ENCODE data around the gene IMPG2.
"Not testable (repeated sequence)": the region's sequence is repeated elsewhere in the genome, so short reads cannot be mapped to it uniquely, and the experiment has no call there.

The IMPG2 gene

DNA sequence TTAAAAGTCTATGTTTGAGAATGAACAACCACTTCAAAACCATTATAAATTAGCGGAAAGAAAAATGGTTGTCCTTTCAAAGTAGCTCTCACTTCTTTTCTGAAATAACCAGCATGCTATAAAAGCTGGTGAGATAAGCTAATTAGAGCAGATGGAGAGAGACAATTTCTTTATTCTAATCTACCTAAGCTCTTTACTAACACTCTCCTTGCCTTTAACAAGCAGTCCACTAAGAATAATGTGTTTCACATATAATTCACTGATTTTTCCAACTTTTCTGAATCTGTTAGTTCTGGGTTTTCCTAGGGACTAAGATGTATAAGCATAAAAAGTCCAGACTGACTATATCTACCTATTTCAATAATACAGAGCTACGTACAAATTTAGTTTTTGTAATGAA is at the start of gene IMPG2:
Gene IMPG2, minus strand, starts transcription at position 101 of the 400 bp plus-strand sequence. CDS start 203 bp downstream, outside the sequence.
- no peak for DNase-seq
- no peak within 1 kb of the TSS for H3K4me3 Mint-ChIP-seq
- H3K27me3 Mint-ChIP-seq = no peaks in the 10 kb centered on the region
- CTCF ChIA-PET = no interaction called here
- no peaks in the 10 kb centered on the region for H3K36me3 Mint-ChIP-seq
- no peaks in the 10 kb centered on the region for H3K4me1 Mint-ChIP-seq
- no peaks in the 10 kb centered on the region for H3K9me3 Mint-ChIP-seq
- H3K27ac Mint-ChIP-seq = no peak within 1 kb of the TSS

DNA sequence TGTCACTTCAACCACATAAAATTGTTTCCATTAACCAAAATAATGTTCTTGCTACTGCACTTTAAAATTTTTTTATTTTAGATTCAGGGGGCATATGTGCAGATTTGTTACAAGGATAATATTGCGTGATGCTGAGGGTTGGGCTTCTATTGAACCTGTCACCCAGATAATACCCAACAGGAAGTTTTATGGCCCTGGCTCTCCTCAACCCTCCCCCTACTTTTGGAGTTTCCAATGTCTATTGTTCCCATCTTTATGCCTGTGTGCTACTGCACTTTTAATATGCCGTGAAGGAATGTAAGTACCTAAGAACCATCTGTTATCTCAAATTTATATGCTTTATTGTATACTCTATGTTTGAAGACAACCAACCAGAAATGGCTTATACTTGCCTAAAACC is 42.0 kb upstream of the IMPG2 start:
- no peak for DNase-seq
- peaks cover 12% of the 10 kb centered on the region for H3K9me3 Mint-ChIP-seq
- H3K4me1 Mint-ChIP-seq = no peaks in the 10 kb centered on the region
- no peak overlapping the region for H3K27ac Mint-ChIP-seq
- H3K4me3 Mint-ChIP-seq = no peak overlapping the region
- peaks cover 63% of the 10 kb centered on the region for H3K36me3 Mint-ChIP-seq
- CTCF ChIA-PET = no interaction called here
- no peaks in the 10 kb centered on the region for H3K27me3 Mint-ChIP-seq

DNA sequence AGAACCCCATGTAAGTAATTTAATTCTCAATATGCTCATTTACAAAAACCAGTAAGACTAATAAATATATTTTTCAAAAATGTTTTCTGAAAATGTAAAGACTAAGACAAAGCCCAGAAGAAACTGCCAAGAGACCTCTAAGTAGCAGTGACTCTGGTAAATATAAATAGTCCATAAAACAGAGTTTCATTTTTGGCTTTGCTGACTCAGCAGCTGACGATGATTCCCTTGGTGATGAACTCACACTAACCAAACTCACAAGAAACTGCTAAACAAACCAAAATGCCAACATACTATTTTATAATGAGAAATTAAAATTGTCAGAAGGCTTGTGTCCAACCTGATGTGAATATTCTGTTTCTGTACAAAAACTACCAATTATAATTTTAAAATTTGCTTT is 31.5 kb upstream of the IMPG2 start:
- Mint-ChIP-seq H3K27me3 (no peaks in the 10 kb centered on the region), H3K27ac (no peak overlapping the region), H3K4me3 (no peak overlapping the region), H3K4me1 (no peaks in the 10 kb centered on the region), H3K9me3 (no peaks in the 10 kb centered on the region), H3K36me3 (peaks cover 22% of the 10 kb centered on the region)
- CTCF ChIA-PET = no interaction called here
- no peak for DNase-seq

DNA sequence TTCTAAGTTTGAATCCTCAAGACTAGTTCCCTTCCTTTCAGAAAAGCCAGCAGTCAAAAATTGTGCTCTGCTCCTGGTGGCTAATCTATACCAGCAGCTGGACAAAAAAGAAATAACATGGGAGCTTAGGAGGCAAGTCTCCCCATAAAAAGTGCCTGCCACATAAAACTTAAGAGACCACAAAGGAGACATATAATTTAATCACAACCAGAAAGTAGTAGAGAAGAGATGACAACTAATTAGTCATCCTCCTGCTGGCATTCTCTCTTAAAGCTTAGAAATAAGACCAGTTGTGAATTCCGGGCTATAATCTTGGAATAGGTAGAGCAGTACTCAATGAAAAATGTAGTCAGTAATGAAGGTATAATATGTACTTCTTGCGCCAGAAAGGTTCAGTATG is 20.2 kb upstream of the IMPG2 start:
- no peak for DNase-seq
- Mint-ChIP-seq H3K27ac (no peak overlapping the region), H3K4me1 (no peaks in the 10 kb centered on the region), H3K36me3 (peaks cover 39% of the 10 kb centered on the region), H3K9me3 (no peaks in the 10 kb centered on the region), H3K27me3 (no peaks in the 10 kb centered on the region), H3K4me3 (no peak overlapping the region)
- CTCF ChIA-PET = no interaction called here

DNA sequence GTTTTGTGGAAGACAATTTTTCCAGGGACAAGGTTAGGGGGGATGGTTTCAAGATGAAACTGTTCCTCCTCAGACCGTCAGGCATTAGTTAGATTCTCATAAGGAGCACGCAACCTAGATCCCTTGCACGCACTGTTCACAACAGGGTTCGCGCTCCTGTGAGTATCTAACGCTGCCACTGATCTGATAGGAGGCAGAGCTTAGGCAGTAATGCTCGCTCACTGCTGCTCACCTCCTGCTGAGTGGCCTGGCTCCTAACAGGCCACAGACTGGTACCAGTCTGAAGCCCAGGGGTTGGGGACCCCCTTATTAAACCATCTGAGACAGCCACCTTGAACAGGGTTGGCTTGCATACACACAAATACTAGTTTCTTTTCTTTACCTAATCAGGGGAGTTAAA is 13.5 kb upstream of the IMPG2 start:
- no peaks in the 10 kb centered on the region for H3K4me1 Mint-ChIP-seq
- no peak for DNase-seq
- H3K4me3 Mint-ChIP-seq = no peak overlapping the region
- H3K27me3 Mint-ChIP-seq = no peaks in the 10 kb centered on the region
- H3K36me3 Mint-ChIP-seq = peaks cover 24% of the 10 kb centered on the region
- no peaks in the 10 kb centered on the region for H3K9me3 Mint-ChIP-seq
- CTCF ChIA-PET = no interaction called here
- H3K27ac Mint-ChIP-seq = no peak overlapping the region

DNA sequence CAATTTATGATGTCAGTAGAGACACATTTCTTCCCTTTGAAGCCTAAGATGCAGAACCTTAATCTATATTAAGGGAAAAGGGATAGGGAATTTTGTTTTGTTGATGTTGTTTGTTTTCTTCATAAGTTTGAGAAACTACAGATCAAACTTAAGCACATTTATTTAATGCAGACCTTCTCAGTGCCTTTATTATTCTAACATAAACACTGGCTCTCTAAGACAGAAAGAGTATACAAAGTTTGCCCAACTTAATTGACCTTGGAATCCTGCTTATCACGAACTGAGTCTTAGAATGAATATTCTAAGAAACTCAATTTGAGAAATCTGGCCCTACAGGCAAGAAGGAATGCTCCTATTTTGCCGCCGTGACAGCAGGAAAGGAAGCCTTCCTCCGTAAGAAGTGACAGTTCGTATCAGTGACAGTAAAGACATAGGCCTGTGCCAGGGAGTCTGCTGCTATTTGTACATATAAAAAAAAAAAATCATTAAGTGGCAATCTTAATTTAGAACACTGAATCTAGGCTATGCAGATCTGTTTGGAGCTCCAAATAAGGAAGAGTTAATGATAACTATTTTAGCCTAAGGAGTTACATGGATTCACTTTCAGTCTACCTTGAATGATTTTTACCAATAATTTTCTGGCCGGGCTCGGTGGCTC is 8.8 kb upstream of the IMPG2 start:
- no peak for DNase-seq
- H3K27me3 Mint-ChIP-seq = no peaks in the 10 kb centered on the region
- H3K27ac Mint-ChIP-seq = no peak overlapping the region
- H3K4me3 Mint-ChIP-seq = no peak overlapping the region
- no peaks in the 10 kb centered on the region for H3K4me1 Mint-ChIP-seq
- H3K36me3 Mint-ChIP-seq = peaks cover 29% of the 10 kb centered on the region
- H3K9me3 Mint-ChIP-seq = no peaks in the 10 kb centered on the region
- CTCF ChIA-PET = no interaction called here

DNA sequence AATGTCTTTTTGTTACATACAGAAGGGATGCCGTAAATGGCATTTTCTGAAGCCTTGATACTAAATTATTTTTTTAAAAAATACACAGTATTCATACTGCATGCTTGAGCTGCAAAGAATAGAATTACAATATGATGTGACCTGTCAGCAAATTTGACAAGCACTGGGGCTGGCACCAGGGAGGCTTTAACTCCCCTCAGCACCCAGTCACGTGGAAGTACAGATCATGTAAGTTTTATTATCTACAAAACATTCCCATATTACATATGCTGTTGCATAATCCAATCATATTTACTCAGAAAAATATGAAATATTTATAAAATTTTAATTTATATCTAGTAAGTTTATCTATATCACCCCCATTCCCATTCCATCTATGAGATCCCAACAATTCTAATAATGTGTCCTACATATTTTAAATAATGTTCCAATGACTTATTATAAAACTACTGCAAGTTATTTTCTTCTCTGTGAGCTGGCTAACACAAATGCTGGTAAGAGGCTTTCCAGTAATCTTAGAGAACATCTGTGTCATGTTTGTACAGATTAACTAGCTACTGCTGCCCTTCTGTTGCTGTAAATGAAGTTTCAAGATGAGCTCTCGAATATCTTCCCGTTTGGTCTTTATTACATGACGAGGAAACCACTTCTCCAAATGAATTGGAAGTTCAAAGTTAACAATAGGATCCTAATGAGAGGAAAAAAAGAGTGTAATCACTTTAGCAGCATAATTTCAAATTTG is 5.2 kb upstream of the IMPG2 start:
- CTCF ChIA-PET = no interaction called here
- DNase-seq = no peak
- H3K36me3 Mint-ChIP-seq = peaks cover 25% of the 10 kb centered on the region
- H3K4me1 Mint-ChIP-seq = no peaks in the 10 kb centered on the region
- H3K27ac Mint-ChIP-seq = no peak overlapping the region
- no peak overlapping the region for H3K4me3 Mint-ChIP-seq
- H3K27me3 Mint-ChIP-seq = no peaks in the 10 kb centered on the region
- H3K9me3 Mint-ChIP-seq = no peaks in the 10 kb centered on the region

DNA sequence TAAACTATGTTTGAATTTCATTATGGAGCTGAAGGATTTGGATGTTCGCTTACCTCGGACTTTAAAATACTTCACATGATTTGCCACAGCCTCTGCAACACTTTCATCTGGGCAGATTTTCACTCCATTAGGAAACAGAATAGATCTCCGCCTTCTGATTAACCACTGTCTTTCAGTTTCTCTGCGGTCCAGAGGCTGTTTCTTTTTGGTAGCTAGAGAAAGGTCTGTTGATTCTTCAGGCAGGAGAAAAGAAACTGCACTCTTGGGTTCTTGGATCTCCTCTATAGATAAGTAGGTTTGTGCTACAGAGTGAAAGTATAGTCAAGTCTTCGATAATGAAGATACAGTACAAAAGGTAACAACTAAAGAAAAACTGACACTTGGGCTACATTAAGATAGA is 844 bp downstream of the IMPG2 start:
- Mint-ChIP-seq H3K36me3 (no peaks in the 10 kb centered on the region), H3K27ac (no peak overlapping the region), H3K4me1 (no peaks in the 10 kb centered on the region), H3K9me3 (no peaks in the 10 kb centered on the region), H3K27me3 (no peaks in the 10 kb centered on the region), H3K4me3 (no peak overlapping the region)
- no peak for DNase-seq
- CTCF ChIA-PET = no interaction called here

DNA sequence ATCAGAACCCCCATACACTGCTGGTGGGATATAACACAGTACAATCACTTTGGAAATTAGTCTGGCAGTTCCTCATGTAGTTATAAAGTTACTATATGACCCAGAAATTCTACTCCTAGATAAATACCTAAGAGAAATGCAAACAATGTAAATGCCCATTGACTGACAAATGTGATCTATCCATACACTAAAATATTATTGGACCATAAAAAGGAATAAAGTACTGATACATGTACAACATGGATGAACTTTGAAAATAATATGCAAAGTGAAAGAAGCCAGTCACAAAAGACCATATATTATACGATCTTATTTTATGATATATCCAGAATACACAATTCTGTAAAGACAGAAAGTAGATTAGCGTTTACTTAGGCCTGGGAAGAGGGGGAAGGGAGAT is 7.8 kb downstream of the IMPG2 start:
- no peaks in the 10 kb centered on the region for H3K4me1 Mint-ChIP-seq
- CTCF ChIA-PET = no interaction called here
- no peak for DNase-seq
- peaks cover 18% of the 10 kb centered on the region for H3K36me3 Mint-ChIP-seq
- H3K9me3 Mint-ChIP-seq = peaks cover 21% of the 10 kb centered on the region
- H3K27me3 Mint-ChIP-seq = no peaks in the 10 kb centered on the region
- no peak overlapping the region for H3K4me3 Mint-ChIP-seq
- no peak overlapping the region for H3K27ac Mint-ChIP-seq

DNA sequence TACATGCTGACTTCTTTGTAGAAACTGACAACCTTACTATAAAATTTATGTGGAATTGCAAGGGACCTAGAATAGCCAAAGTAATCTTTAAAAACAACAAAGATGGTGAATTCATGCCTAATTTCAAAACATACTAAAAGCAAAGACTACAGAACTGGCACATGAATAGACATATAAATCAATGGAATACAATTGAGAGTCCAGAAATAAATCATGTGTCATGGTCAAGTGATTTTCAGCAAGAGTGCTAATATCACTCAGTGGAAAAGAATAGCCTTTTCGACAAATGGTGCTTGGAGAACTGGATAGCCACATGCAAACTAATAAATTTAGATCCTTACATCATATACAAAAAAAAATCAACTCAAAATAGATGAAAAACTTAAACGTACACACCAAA is 8.7 kb downstream of the IMPG2 start:
- peaks cover 25% of the 10 kb centered on the region for H3K9me3 Mint-ChIP-seq

DNA sequence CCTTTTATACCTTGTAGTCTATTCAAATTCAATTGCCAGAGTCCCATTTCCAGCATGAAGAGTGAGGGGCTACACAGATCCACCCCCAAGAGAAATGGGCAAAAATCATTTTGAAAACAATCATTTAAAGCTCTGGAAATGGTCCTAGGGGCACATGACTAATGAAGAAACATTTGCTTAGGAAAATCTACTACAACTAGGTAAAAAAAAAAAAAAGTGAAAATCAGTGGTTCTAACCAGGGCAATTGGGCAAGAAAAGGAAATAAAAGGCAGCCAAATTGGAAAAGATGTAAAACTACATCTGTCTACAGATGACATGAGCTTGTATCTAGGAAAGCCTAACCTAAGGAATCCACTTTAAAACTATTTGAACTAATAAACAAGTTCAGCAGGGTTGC is 9.4 kb downstream of the IMPG2 start:
- H3K27me3 Mint-ChIP-seq = no peaks in the 10 kb centered on the region
- peaks cover 27% of the 10 kb centered on the region for H3K9me3 Mint-ChIP-seq
- DNase-seq = no peak
- peaks cover 19% of the 10 kb centered on the region for H3K36me3 Mint-ChIP-seq
- H3K4me3 Mint-ChIP-seq = no peak overlapping the region
- H3K27ac Mint-ChIP-seq = no peak overlapping the region
- no peaks in the 10 kb centered on the region for H3K4me1 Mint-ChIP-seq
- CTCF ChIA-PET = no interaction called here

More for the DNA sequence above, 8.7 kb downstream of the IMPG2 start:
- H3K4me3 Mint-ChIP-seq = no peak overlapping the region
- no peaks in the 10 kb centered on the region for H3K27me3 Mint-ChIP-seq
- peaks cover 19% of the 10 kb centered on the region for H3K36me3 Mint-ChIP-seq
- no peaks in the 10 kb centered on the region for H3K4me1 Mint-ChIP-seq
- CTCF ChIA-PET = no interaction called here
- no peak overlapping the region for H3K27ac Mint-ChIP-seq
- DNase-seq = no peak

DNA sequence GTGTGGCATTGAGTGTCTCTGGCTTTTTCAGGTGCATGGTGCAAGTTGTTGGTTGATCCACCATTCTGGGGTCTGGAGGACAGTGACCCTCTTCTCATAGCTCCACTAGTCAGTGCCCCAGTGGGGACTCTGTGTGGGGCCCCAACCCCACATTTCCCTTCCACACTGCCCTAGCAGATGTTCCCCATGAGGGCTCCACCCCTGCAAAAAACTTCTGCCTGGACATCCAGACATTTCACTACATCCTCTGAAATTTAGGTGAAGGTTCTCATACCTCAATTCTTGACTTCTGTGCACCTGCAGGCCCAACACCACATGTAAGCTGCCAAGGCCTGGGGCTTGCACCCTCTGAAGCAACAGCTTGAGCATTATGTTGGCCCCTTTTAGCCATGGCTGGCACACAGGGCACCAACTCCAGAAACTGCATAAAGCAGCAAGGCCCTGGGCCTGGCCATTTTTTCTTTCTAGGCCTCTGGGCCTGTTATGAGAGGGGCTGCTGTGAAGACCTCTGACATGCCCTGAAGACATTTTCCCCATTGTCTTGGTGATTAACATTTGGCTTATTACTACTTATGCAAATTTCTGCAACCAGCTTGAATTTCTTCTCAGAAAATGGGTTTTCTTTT is 12.1 kb downstream of the IMPG2 start:
- peaks cover 20% of the 10 kb centered on the region for H3K36me3 Mint-ChIP-seq
- H3K4me1 Mint-ChIP-seq, DNase-seq, H3K27ac Mint-ChIP-seq, H3K4me3 Mint-ChIP-seq, CTCF ChIA-PET, H3K27me3 Mint-ChIP-seq: not testable (repeated sequence)
- H3K9me3 Mint-ChIP-seq = peaks cover 27% of the 10 kb centered on the region

DNA sequence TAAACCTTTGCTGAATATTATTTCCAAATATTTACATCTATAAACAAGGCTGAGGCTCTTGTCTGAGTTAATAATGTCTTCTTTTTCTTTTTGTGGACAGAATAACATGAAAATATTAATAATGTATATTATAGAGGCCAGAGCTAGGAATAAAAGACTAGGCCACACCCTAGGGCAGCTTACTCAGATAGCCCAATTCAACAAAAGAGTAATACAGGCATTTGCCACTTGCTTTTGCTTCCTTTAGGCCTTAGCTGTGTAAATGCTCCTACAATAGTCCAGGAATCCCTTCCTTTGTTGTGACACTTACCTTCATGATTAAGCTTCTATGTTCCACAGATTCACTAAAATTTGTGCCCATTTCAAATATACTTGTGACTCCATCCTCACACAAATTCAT is 16.5 kb downstream of the IMPG2 start:
- CTCF ChIA-PET = no interaction called here

DNA sequence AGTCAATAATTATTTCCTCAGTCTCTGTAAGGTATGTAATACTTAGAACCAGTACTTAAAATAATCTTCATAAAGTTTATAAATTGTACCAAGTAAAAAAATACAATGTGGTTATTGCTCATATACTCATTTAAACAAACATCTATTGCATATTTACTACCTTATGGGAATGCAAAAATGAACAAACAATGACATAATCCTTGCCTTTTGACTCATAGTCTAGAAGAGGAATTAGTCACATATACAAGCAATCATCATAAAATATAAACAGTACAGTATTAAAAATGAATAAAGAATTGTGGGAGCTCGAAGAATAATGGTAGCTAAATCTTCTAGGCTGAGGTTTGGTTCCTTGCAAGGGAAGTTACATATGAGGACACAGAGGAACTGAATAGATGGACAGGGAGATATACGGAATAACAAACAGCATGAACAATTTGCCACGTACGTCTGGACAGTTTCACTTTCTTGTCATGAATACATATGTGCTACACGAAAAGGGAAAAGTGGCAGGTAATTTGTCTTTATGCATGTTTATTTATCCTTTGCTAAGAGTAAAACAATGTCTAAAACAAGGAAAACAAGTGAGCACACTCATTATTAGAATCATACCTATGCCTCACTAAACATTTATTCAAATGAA is 17.2 kb downstream of the IMPG2 start:
- CTCF ChIA-PET = no interaction called here
- Mint-ChIP-seq H3K27ac (no peak overlapping the region), H3K9me3 (peaks cover 17% of the 10 kb centered on the region), H3K36me3 (peaks cover 6% of the 10 kb centered on the region), H3K4me1 (no peaks in the 10 kb centered on the region), H3K4me3 (no peak overlapping the region), H3K27me3 (no peaks in the 10 kb centered on the region)
- DNase-seq = no peak

More for the DNA sequence above, 16.5 kb downstream of the IMPG2 start:
- no peaks in the 10 kb centered on the region for H3K27me3 Mint-ChIP-seq
- peaks cover 11% of the 10 kb centered on the region for H3K36me3 Mint-ChIP-seq
- peaks cover 22% of the 10 kb centered on the region for H3K9me3 Mint-ChIP-seq
- DNase-seq = no peak
- no peak overlapping the region for H3K27ac Mint-ChIP-seq
- H3K4me3 Mint-ChIP-seq = no peak overlapping the region
- no peaks in the 10 kb centered on the region for H3K4me1 Mint-ChIP-seq

DNA sequence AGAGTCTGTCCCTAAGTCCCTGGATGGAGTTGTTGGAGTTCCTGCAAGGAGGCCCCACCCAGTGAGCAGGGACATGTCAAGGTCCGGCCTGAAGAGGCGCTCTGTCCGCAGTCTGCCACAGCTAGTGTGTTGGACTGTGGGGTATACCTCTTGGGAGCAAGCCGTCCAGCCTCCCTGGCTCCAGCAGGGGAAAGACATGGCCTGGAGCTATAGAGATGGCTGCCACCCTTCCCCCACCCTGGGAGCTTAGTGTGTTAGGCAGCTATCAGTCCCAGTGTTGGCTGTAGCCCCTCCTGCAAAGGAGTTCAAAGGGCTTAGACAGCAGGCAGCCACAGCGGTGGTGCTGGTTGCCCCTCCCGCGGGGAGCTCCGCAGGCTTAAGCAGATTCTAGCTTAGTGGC is 20.3 kb downstream of the IMPG2 start:
- Mint-ChIP-seq H3K4me3 (no peak overlapping the region), H3K4me1 (no peaks in the 10 kb centered on the region), H3K9me3 (peaks cover 20% of the 10 kb centered on the region), H3K27me3 (no peaks in the 10 kb centered on the region), H3K36me3 (peaks cover 3% of the 10 kb centered on the region), H3K27ac (no peak overlapping the region)
- no peak for DNase-seq
- CTCF ChIA-PET = no interaction called here
